ENCODE data around the gene AP1M1.

AP1M1 gene

GRCh38 chr19:16199275-16199932, 1.7 kb downstream of the AP1M1 start:
- no peak overlapping the region for H3K4me3 ChIP-seq (IDR thresholded peaks at IDR 0.05; ENCODE audit: insufficient read depth, low read depth, low read length)

GRCh38 chr19:16200038-16201010, 2.6 kb downstream of the AP1M1 start:
- no peak overlapping the region for H3K4me3 ChIP-seq (IDR thresholded peaks at IDR 0.05; ENCODE audit: insufficient read depth, low read depth, low read length)
- H3K4me2 ChIP-seq, result no peak overlapping the region
- no peak for TF ChIP-seq CTCF (conservative IDR thresholded peaks at IDR 0.05; ENCODE audit: low read depth, low read length)
- peaks cover 15% of the 10 kb centered on the region for H3K79me2 ChIP-seq (ENCODE audit: insufficient read depth, low read depth)
- no peak overlapping the region for H3K27ac ChIP-seq
- no peaks in the 10 kb centered on the region for H3K27me3 ChIP-seq (ENCODE audit: insufficient read depth, low read depth)
- peaks cover 37% of the 10 kb centered on the region for H3K4me1 ChIP-seq (ENCODE audit: low read depth, poor library complexity, severe bottlenecking)
- H2AFZ ChIP-seq (ENCODE audit: low read depth), result no peak overlapping the region
- H4K20me1 ChIP-seq (ENCODE audit: insufficient read depth), result no peaks in the 10 kb centered on the region
- no peaks in the 10 kb centered on the region for H3K36me3 ChIP-seq (ENCODE audit: insufficient read depth)
- no peak overlapping the region for H3K9ac ChIP-seq

More at GRCh38 chr19:16199275-16199932, 1.7 kb downstream of the AP1M1 start:
- H3K27ac ChIP-seq, result no peak overlapping the region
- H3K79me2 ChIP-seq (ENCODE audit: insufficient read depth, low read depth), result peaks cover 15% of the 10 kb centered on the region
- no peaks in the 10 kb centered on the region for H3K36me3 ChIP-seq (ENCODE audit: insufficient read depth)
- peaks cover 37% of the 10 kb centered on the region for H3K4me1 ChIP-seq (ENCODE audit: low read depth, poor library complexity, severe bottlenecking)
- TF ChIP-seq CTCF (conservative IDR thresholded peaks at IDR 0.05; ENCODE audit: low read depth, low read length), result no peak
- no peaks in the 10 kb centered on the region for H3K27me3 ChIP-seq (ENCODE audit: insufficient read depth, low read depth)
- H3K9ac ChIP-seq, result no peak overlapping the region
- H2AFZ ChIP-seq (ENCODE audit: low read depth), result no peak overlapping the region
- H4K20me1 ChIP-seq (ENCODE audit: insufficient read depth), result no peaks in the 10 kb centered on the region
- no peak overlapping the region; the same call in 1 of the 2 replicates for H3K4me2 ChIP-seq

- Histone ChIP-seq H3K36me3 (ENCODE audit: insufficient read depth) (no peaks in the 10 kb centered on the region), H3K4me3 (IDR thresholded peaks at IDR 0.05; ENCODE audit: insufficient read depth, low read depth, low read length) (no peak overlapping the region), H4K20me1 (ENCODE audit: insufficient read depth) (no peaks in the 10 kb centered on the region), H3K4me2 (no peak overlapping the region), H2AFZ (ENCODE audit: low read depth) (no peak overlapping the region), H3K27me3 (ENCODE audit: insufficient read depth, low read depth) (no peaks in the 10 kb centered on the region), H3K9ac (no peak overlapping the region), H3K79me2 (ENCODE audit: insufficient read depth, low read depth) (peaks cover 15% of the 10 kb centered on the region), H3K27ac (no peak overlapping the region), H3K4me1 (ENCODE audit: low read depth, poor library complexity, severe bottlenecking) (peaks cover 37% of the 10 kb centered on the region)
- no peak for TF ChIP-seq CTCF (conservative IDR thresholded peaks at IDR 0.05; ENCODE audit: low read depth, low read length)
These were observed 3.3 kb downstream of the AP1M1 start for GRCh38 chr19:16201011-16201391.

- H3K4me3 ChIP-seq (IDR thresholded peaks at IDR 0.05; ENCODE audit: insufficient read depth, low read depth, low read length), result no peak overlapping the region
- no peaks in the 10 kb centered on the region for H3K27me3 ChIP-seq (ENCODE audit: insufficient read depth, low read depth)
- H4K20me1 ChIP-seq (ENCODE audit: insufficient read depth), result no peaks in the 10 kb centered on the region
- peaks cover 15% of the 10 kb centered on the region for H3K79me2 ChIP-seq (ENCODE audit: insufficient read depth, low read depth)
- no peak for TF ChIP-seq CTCF (conservative IDR thresholded peaks at IDR 0.05; ENCODE audit: low read depth, low read length)
- no peak overlapping the region for H2AFZ ChIP-seq (ENCODE audit: low read depth)
- peaks cover 24% of the 10 kb centered on the region for H3K4me1 ChIP-seq (ENCODE audit: low read depth, poor library complexity, severe bottlenecking)
- no peak overlapping the region; the same call in 1 of the 2 replicates for H3K4me2 ChIP-seq
- H3K9ac ChIP-seq, result no peak overlapping the region
- no peak overlapping the region for H3K27ac ChIP-seq
- no peaks in the 10 kb centered on the region for H3K36me3 ChIP-seq (ENCODE audit: insufficient read depth)
These were observed 4.9 kb downstream of the AP1M1 start for GRCh38 chr19:16202320-16203255.

All from KMS-11 (cell line).